C4-2B (cell line): Measurements from ENCODE around the gene KERA.

ENCODE experiments used
- H3K27ac ChIP-seq: fragments of 450-650 bp; 2 replicates; pipeline ENCODE4 v1.5.1; 2017
- ZFX ChIP-seq: fragments of 450-650 bp; IDR thresholded peaks from 2 replicates; pipeline ENCODE4 v1.6.1; 2017
- TF ChIP-seq, protein P1 (sequence below): fragments of 450-650 bp; conservative IDR thresholded peaks from 2 replicates; pipeline ENCODE4 v1.5.1; 2017; ENCODE audit warnings: mild to moderate bottlenecking

The KERA gene

DNA sequence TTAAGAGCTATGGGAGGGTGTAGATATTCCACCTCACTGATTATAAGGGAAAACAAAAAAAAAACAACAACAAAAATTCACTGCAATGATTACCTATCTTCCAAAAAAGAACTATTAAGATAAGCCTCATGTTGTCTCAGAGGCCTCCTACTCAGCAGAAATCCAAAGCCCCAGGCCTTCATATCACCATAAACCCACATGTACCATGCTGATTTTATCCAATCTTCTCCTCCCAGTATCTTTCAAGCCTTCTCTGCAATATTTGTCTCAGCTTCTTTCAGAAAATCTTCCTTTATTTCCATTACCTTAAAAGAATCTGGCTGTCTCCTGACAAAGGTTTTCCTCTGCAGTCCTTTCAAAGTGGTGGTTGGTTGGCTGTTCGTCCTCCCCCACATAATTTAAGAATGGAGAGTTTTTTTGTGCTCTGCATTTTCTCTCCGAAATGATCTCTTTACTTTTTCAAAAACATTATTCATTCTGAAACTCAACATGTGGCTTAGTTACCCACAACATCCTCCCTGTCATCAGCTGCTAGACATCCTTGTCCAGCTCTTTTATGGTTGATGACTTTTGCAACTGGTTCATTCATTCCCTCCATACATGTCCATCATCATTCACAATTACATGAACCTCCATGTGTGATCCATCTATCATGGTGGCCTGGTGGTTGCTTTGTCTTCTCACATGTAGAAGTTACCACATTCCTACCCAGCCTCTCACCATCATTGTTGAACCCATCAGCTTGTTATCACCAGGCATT lies 50.1 kb downstream of the KERA start:
- H3K27ac ChIP-seq: no peak overlapping the region
- TF ChIP-seq ZFX: no peak
- TF ChIP-seq, protein P1, sequence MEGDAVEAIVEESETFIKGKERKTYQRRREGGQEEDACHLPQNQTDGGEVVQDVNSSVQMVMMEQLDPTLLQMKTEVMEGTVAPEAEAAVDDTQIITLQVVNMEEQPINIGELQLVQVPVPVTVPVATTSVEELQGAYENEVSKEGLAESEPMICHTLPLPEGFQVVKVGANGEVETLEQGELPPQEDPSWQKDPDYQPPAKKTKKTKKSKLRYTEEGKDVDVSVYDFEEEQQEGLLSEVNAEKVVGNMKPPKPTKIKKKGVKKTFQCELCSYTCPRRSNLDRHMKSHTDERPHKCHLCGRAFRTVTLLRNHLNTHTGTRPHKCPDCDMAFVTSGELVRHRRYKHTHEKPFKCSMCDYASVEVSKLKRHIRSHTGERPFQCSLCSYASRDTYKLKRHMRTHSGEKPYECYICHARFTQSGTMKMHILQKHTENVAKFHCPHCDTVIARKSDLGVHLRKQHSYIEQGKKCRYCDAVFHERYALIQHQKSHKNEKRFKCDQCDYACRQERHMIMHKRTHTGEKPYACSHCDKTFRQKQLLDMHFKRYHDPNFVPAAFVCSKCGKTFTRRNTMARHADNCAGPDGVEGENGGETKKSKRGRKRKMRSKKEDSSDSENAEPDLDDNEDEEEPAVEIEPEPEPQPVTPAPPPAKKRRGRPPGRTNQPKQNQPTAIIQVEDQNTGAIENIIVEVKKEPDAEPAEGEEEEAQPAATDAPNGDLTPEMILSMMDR: no peak

DNA sequence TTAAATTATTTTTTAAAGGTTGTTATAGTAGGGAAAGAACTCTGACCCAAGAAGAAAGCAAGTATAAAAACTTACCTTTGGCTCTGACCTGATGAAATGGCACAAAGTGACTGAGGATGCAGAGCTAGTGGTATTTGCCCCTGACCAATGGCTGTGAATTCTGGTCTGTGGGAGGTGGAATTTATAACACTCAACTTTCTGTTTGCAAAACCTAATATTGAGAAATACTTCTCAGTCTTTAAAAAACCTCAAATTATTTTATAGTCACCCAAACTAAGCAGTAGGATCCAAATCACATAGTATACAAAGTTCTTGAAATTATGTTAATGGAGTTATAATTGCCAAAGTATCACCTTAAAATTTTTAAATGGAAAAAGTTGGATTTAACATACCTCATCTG lies 53.0 kb downstream of the KERA start, which contains the start of gene EPYC:
Gene EPYC (minus strand): TSS at position 101 of the 400 bp plus-strand sequence. CDS start 2,407 bp downstream, outside the sequence.
- H3K27ac ChIP-seq: no peak within 1 kb of the TSS
- TF ChIP-seq, protein P1: no peak
- no peak for TF ChIP-seq ZFX

DNA sequence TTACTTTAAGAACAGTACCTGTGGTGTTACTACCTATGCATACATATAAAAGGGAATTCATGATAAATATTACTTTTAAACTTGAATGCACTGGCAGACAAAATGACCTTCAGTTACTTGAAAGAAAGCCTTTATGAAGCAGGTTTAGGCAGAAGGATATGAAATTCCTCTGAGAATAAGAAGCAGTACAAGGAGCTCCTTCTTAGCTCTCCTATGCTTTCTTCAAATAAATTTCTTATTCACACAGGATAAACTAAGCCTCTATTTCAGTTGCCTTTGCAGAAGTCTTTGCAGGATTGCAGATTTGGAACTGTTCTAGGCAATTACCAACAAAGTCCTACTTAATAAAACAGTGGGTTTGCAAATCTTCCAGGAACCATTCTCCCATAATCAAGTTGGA lies 54.1 kb downstream of the KERA start:
- H3K27ac ChIP-seq: no peak overlapping the region
- TF ChIP-seq, protein P1: no peak
- TF ChIP-seq ZFX: no peak

DNA sequence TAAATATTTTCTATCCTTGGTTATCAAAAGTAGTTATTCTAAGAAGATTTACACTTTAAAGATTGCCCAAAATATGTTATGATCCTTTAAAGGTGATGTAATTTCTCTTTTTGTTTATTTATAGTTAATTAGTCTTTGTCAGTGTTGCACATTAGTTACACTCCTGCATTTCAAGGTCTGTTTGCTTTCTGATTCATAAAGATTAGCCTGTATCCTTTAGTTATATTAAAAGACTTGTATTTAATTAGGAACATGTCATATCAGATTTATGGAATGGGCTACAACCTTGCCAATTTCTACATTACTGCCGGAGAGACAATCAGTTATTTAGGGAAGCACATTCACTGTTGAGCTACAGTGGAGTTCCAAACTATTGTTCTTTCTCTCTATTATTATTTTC lies 56.5 kb downstream of the KERA start:
- TF ChIP-seq ZFX: no peak
- TF ChIP-seq, protein P1: no peak

More for the DNA sequence above, 56.5 kb downstream of the KERA start:
- H3K27ac ChIP-seq: no peak overlapping the region
